PFSK-1 (cell line): ENCODE data around the gene GCLC.

Experiments
- POLR2AphosphoS5 ChIP-seq: IDR thresholded peaks from 2 replicates; pipeline ENCODE4 v1.6.1; 2012; ENCODE audit warnings: low read depth, mild to moderate bottlenecking, control low read depth, low read length, moderate library complexity
- SIN3A ChIP-seq: IDR thresholded peaks from 2 replicates; pipeline ENCODE4 v1.6.1; 2012; ENCODE audit warnings: mild to moderate bottlenecking, low read length, moderate library complexity, borderline replicate concordance; ENCODE audit not compliant: insufficient read depth
- TAF1 ChIP-seq: IDR thresholded peaks from 2 replicates; pipeline ENCODE4 v1.6.1; 2012; ENCODE audit warnings: low read length, control low read depth, borderline replicate concordance; ENCODE audit not compliant: insufficient read depth

GRCh38 chr6:53500095-53500494, 44.8 kb downstream of the GCLC start:
- TF ChIP-seq TAF1 (no peak), POLR2AphosphoS5 (no peak), SIN3A (no peak)
